Adrenal gland (tissue), 5 donors: ENCODE data around the gene LRCH4.

Experiments used
- POLR2A ChIP-seq, 2 donors: fragments of 450-650 bp; IDR thresholded peaks; one replicate each; pipeline ENCODE4 v1.6.1; 2017; ENCODE audit warnings: antibody characterized with exemption in 2 of 2, mild to moderate bottlenecking in 2 of 2, moderate library complexity in 1 of 2
- TF ChIP-seq, protein P1 (sequence below), 6 experiments: fragments of 450-650 bp in 4 of 6; fragments of 200-600 bp in 2 of 6; sonication (generic) in 1 of 6; IDR thresholded peaks; 1 replicate in 5 of 6; 2 replicates in 1 of 6; pipeline versions ENCODE4 v1.5.1 to v1.8.0; 2016 to 2021; ENCODE audit warnings: antibody characterized with exemption in 6 of 6, mild to moderate bottlenecking in 2 of 6, moderate library complexity in 1 of 6
- donor health status: DM: no; HTN: no; CAD: no.

DNA sequence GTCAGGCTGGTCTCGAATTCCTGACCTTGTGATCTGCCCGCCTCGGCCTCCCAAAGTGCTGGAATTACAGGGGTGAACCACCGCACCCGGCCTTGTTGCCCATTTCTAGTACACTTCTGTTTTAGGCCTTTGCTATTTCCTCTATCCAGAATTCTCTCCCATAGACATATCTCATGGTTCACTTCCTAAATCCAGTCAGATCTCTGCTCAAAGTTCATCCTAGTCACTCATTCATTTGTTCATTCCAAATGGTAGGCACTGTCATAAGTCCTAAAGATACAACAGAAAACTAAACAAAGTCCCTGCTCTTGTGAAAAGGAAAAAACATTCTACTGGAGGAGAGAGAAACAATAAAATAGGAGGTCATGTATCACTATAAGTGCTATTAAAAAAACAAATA, 24.0 kb upstream of the LRCH4 start:
- TF ChIP-seq, protein P1, sequence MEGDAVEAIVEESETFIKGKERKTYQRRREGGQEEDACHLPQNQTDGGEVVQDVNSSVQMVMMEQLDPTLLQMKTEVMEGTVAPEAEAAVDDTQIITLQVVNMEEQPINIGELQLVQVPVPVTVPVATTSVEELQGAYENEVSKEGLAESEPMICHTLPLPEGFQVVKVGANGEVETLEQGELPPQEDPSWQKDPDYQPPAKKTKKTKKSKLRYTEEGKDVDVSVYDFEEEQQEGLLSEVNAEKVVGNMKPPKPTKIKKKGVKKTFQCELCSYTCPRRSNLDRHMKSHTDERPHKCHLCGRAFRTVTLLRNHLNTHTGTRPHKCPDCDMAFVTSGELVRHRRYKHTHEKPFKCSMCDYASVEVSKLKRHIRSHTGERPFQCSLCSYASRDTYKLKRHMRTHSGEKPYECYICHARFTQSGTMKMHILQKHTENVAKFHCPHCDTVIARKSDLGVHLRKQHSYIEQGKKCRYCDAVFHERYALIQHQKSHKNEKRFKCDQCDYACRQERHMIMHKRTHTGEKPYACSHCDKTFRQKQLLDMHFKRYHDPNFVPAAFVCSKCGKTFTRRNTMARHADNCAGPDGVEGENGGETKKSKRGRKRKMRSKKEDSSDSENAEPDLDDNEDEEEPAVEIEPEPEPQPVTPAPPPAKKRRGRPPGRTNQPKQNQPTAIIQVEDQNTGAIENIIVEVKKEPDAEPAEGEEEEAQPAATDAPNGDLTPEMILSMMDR (IDR thresholded peaks at IDR 0.05), result no peak
- no peak for TF ChIP-seq POLR2A (IDR thresholded peaks at IDR 0.05)
